Stimulated activated CD4-positive, alpha-beta T cell treated with anti-CD3 and anti-CD28 coated beads, Interleukin-4, amount 100 ng/mL, for 4 hours (primary cell): ENCODE measurements around the gene TMEM191B.
"Not testable (repeated sequence)": the region's sequence is repeated elsewhere in the genome, so short reads cannot be mapped to it uniquely, and the experiment has no call there.

Source experiments
- DNase-seq, 2 experiments: peaks; one replicate each; pipeline ENCODE4 v3.0.0-alpha.2; 2020

TMEM191B gene

DNA sequence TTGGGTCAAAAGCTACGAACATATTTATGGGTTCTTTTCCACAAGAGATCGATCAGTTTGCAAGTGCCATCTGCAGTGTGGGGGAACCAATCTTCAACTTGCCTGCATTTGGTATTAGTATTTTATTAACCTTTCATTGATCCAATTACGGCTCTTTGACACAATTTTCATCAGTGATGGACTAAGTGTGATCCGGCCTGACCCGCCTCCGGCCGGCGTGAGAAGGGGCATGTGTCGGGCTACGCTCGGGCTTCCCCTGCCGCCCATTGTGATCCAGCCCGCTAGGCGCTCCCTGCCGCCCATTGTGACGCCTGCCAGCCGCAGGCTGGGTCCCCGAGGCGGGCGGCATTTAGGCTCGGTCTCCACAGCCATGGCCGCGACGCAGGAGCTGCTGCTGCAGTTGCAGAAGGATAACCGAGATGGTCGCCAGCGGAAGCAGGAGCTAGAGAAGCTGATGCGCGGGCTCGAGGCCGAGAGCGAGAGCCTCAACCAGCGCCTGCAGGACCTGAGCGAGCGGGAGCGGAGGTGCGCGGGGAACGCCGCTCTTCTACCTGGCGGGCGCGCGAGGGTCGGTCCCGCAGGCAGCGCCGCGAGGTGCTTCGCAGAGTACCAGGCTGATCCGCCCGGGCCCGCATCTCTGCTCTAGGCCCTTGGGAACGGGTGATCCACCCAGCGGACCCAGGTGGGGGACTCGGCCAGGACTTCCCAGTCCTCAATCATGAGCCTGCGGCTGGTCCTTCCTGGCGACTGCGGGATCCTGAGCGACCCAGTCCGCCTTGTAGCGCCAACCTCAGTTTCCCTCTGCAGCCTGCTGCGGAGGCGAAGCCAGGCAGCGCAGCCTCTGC, at the start of gene TMEM191B:
TSS of gene TMEM191B (plus strand) at position 51 of the 845 bp plus-strand sequence. CDS start at position 230, 179 bp downstream.
- not testable (repeated sequence) for DNase-seq

DNA sequence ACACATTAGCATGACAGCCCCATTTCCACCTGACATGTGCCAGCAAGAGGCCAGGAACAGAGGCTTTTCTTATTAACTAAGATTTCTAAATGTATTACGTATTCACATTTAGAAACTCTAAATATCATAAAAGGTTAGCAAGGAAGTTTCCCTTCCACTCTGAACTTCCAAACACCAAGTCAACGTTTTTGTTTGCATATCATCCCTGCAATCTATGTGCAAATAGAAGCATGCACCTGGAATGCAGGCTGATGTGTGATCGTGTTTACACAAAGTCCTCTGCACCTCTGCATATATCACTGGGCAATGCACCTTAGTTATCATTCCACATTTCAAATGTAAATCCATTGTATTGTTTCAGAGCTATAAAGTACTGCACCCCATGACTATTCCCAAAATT, 31.4 kb upstream of the TMEM191B start:
- not testable (repeated sequence) for DNase-seq

DNA sequence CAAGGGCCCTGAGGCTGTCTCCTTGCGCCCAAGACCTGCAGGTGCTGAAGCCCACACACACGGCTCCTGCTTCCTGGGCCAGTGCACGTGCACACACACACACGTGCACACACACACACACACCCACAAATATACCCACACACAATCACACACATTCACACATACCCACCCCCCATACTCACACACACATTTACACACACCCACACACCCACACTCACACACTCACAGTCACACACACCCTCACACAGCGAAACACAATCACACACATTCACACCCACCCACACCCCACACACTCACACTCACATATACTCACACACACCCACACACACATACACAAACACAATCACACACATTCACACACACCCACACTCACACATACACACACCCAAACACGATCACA, 16.3 kb upstream of the TMEM191B start:
- DNase-seq, result not testable (repeated sequence)

DNA sequence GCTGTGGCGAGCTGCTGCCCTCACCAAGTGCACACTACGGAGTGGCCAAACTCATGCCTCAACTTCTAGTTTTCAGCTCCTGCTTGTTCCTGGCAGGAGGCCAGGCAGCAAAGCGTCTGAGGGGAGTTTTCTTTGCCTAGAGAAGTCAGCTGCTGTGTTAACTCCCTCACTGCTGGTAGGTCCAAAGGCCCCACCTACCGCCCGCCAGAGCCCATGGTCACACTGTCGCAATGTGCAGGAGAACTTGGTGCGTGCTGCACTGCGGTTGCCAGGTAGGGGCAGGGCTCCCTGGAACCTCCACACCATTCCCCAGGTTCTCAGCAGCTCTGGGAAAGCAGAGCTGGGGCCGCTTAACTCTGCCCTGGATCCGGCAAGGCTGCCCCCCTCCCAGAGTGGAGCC, 15.2 kb upstream of the TMEM191B start:
- not testable (repeated sequence) for DNase-seq

DNA sequence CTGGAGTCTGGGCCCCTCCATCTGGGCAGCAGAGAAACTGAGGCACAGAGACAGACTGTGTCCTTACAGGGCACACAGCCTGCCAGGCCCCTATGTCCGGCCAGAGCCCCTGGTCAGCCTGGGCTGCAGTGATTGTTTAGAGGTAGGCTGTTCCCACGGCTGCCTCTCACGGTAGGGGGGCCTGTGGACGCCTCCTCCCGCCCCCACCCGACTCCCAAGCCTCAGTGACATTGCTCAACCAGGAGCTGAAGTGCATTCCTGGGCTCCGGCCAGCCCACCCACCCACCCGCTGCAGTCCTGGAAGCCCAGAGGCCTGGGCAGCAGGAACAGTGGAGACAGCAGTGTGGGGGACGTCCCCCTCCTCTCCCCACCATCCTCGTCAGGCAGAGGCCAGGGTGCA, 14.1 kb upstream of the TMEM191B start:
- not testable (repeated sequence) for DNase-seq

DNA sequence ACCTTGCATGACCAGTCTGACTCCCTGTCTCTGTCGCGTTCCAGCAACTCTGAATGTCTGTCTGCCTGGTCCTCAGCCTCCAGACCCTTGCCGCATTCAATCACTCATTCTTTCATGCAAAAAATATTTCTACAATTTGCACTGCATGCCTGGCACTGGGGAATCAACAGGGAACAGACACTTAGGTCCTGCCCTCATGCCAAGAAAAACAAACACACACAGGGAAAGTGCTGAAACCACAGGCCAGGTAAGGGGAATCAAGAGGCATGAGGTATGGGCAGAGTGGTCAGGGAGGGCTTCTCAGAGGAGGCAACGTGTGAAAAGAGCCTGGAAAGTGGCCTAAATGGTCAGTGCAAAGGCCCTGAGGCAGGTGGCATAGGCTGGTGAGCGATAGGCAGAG, 9.5 kb upstream of the TMEM191B start, which contains the start of gene GGTLC3:
TSS of gene GGTLC3 (minus strand) at position 101 of the 400 bp plus-strand sequence. CDS start 264 bp downstream, outside the sequence.
- not testable (repeated sequence) for DNase-seq

DNA sequence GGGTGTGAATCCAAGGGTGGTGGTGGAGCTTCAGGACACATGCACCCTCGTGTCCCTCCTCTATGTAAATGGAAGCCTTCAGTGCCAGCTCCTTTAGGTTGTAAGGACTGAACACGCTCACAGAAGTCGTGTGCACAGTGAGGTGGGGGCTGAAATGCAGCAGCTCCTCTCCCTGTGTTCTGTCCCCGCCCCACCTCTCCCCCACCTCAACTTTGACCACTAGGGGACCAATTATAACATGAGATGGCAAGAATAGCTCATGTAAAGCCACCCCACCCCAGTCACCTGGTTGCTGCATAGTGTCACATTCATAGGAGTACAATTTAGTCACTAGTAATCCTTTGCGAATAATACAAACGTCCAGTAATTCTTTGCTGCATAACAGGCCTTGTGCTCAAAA, 4.8 kb upstream of the TMEM191B start:
- not testable (repeated sequence) for DNase-seq

DNA sequence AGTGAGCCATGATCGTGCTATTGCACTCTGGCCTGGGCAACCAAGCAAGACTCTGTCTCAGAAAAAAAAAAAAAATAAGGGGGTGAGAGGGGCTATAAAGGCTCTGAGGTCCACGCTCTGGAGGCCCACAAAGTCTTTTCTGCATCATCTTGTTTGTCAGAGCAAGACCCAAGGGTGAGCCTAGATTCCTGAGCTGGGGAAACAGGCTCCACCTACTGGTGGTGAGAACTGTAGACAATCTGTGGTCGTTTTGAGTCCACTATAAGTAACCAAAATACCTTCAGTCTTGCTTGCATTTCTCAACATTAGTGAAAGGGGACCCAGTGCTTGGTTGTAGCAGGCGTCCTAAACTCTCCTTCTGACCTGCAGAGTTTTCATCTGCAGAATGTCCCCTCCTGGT, 4.3 kb upstream of the TMEM191B start:
- not testable (repeated sequence) for DNase-seq

DNA sequence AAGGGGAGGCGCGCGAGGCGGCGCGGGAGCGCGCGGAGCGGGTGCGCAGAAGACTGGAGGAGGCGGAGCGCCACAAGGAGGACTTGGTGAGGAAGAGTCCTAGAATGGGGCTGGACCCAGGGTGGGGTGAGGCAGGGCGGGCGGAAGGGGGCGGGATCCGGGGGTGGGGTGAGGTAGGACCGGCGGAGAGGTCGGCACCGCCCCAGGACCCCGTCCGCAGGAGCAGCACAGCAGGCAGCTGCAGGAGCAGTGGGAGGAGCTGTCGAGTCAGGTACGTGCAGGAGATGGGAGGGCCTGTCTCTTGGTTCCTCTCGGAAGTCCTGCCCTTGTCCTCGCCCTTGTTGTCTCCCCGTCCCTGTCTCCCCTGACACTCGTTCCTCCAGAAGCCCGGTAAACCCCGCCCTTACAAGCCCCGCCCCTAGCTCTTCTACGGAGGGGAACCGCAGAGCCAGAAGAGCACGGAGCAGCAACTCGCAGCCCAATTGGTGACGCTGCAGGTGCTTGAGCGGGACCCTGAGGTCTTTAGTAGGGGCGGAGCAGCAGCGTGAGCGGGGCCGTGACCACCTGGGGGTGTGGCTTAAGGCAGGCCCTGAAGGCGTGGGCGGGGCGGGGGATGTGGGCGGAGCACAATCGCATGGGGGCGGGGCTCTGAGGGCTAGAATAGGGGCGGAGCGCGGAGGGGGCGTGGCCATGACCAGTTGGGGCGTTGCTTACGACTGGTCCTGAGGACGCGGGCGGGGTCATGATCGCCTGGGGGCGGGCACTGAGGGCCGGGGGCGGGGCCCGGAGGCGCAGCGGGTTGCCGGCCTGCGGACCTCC, 1.2 kb downstream of the TMEM191B start:
- peak; percentile 90 to 93 for DNase-seq

DNA sequence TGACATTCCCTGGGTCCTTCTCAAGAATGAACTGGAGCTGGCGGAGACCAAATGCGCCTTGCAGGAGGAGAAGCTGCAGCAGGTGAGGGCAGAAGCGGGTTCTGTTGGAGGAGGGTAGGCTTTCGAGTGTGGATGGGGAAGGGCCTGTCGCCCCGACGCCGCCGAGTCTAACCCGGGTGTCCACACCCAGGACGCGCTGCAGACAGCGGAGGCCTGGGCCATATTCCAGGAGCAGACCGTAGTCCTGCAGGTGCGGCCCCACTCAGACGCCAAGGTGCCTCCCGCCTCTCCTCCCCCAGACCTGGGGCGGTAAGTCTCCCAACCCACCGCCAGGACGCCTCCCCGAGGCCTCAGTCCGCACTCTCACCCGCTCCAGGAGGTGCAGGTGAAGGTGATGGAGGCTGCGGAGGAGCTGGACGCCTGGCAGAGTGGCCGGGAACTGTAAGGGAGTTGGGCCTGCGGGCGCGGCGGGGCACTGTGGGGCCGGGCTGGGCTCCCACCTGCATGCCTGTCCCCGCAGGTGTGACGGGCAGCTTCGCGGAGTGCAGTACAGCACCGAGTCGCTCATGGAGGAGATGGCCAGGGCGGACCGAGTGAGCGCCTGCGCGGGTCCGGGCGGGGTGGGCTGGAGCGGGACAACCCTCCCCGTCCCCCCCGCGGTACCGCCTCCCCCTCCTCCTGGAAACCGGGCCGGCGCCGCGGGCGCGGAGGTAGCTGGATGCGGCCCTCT, 2.0 kb downstream of the TMEM191B start:
- not testable (repeated sequence) for DNase-seq

DNA sequence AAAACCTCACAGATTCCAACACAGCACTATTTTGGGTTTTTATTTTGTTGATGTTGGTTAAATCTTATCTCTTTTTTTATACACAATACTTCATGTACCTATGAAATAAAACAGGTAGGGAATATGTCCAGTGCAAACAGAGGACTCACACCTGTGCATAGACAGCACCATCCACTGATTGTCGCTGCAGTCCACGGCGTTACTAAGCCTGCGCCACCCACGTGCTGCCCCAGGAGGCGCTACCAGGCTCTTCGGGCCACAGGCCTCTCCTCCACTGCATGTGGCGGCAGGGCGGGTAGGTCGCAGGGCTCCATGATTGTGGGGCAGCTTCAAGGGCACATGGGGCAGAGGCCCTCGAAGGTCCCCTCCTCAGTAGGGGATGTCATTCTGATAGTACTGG, 6.0 kb downstream of the TMEM191B start:
- not testable (repeated sequence) for DNase-seq

DNA sequence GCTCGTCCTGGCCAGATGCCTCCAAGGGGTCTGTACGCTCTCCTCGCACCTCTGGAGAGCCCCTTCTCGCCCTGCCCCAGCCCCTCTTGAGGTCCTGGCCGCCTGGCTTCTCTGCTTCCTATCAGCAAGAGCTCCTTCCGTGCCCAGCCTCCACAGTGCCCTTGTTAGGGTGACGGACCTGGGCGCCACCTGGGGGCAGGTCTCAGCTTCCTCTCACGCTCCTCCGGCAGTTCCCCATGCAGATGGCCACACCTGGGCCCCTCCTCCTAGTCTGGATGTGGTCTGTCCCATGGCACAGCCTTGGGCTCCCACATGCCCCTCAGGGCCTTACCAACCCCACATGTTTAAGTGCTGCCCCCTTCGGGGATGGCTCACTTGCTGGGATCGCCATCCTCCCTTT, 6.7 kb downstream of the TMEM191B start:
- not testable (repeated sequence) for DNase-seq

DNA sequence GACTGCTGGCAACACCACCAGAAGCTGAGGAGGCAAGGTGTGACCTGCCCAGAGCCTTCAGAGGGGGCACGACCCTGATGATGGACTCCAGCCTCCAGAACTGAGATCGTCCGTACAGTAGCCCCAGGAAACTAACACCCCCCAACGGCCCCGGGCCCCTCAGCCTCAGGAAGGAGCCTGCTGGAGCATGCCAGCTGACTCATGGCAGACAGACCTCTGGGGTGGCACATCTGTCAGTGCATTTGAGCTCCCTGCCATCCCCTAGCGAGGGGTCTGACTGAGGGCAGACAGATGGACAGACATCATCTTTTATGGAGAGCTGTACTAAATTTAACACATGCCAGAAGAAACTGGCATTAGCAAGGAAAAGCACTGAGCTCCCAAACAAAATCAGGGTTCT, 12.4 kb downstream of the TMEM191B start:
- DNase-seq, result not testable (repeated sequence)

DNA sequence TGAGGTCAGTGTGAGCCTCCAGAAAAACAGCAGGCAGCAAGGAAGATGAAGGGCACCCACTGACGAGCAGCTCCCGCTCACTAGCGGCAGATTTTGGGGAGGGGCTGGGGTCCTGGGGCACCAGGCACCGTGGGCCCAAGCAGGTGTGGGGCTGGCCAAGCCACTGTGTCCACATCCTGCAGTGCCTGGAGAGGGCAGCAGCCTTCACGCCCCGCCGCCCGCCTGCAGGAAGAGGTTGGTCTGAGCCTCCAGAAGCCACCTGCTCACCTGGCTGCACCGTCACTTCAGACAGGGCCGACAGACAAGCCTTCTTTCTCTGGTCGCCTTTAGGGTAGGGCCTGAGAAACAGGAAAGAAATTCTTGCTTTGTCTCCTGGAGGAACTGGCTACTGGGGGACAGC, 15.8 kb downstream of the TMEM191B start:
- not testable (repeated sequence) for DNase-seq

DNA sequence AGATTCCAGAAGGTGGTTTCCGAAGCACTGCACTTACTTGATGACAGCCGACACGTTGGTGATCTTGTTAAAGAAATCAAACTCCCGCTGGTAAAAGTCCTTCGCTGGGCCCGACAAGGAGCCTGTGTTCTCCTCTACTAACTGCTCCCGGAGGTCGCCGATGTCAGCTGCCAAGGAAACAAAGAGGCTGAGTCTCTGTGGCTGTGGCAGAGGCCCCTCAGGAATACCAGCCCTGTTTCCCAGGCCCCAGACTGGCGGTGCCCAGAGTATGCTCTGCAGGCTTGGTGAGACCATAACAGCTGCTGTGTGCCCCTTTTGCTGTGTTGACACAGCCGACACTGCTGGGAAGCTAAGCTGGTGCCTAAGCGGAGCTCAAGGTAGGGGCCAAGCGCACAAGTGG, 17.0 kb downstream of the TMEM191B start:
- DNase-seq, result not testable (repeated sequence)

DNA sequence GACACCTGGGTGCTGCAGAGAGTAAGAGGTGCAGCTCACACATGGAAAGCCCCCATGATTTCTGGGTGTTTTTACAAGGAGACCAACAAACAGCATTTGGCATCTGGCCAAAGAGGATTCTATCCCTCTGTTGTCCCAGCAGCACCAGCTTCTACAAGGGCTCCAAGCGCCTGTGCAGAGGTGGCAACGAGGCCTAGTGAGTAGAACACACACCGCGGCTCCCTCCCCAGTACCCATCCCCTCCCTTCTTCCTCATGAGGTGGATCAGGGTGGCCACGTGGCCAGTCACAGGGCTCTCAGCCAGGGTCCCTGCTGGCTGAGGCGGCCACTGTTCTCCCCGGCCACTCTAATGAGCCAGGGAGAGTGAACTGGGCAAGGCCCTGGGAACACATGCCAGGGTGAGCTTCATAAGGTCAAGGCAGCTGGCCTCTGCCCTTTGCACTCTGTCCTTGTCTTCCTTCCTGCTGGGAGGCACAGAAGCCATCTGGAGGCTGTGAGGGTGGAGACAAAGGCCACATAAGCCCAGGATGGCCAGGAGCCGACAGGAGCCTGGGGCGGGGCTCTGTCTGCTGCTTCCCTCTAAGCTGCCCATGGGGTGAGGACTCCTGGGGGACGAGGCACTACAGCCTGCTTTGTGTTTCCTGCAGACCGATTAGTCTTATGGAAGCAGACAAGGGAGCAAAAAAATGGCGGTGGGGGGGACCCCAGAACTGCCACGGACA, 22.0 kb downstream of the TMEM191B start:
- not testable (repeated sequence) for DNase-seq

DNA sequence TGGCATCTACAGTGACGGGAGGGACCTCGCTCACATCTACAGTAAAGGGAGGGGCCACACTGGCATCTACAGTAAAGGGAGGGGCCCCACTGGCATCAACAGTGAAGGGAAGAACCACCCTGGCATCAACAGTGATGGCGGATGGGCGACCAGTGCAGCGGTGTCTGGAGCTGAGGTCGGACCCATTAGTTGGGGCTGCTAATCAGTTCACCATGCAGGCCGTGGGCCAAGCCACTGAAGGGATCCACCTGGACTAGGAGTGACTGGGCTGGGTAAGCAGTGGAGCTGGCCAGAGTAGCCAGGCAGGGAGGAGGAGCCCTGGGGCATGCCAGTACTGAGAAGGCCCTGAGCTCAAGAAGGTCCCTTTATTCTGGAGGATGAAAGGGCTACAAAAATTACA, 23.4 kb downstream of the TMEM191B start:
- not testable (repeated sequence) for DNase-seq

DNA sequence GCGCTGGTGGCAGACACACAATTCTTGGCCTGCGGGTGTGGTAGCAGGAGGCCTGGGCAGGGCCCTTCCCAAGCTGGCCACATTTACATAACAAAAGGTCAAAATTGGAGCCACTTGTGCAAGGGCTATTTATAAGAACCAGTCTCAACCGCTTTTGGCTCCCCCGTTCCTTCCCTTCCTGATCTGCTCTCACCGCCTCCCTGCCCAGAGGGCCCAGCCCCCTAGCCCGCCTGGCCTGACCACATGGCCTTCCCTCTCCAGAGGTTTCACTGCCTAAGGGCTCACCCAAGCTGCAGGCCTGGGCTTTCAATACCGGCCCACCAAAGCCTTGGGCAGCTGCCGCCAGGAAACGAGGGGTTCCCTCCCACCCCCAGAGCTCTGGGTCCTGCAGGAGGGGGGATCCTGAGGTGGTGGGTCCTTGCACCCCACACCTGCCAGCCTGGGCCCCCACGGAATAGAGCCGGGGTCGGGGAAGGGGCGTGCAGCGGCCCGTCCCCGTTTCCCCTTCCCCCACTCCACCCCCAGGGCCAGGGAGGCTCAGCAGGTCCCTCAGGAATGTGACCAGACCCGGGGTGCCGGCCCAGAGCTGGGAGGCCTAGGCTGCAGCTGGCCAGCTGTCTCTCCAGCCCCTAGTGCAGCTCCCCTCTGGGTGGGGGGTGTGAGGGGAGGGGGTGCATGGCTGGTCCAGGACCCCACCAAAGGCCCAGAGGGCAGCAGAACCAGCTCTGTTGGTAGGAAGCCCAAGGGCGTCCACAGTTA, 25.4 kb downstream of the TMEM191B start:
- DNase-seq, result not testable (repeated sequence)

DNA sequence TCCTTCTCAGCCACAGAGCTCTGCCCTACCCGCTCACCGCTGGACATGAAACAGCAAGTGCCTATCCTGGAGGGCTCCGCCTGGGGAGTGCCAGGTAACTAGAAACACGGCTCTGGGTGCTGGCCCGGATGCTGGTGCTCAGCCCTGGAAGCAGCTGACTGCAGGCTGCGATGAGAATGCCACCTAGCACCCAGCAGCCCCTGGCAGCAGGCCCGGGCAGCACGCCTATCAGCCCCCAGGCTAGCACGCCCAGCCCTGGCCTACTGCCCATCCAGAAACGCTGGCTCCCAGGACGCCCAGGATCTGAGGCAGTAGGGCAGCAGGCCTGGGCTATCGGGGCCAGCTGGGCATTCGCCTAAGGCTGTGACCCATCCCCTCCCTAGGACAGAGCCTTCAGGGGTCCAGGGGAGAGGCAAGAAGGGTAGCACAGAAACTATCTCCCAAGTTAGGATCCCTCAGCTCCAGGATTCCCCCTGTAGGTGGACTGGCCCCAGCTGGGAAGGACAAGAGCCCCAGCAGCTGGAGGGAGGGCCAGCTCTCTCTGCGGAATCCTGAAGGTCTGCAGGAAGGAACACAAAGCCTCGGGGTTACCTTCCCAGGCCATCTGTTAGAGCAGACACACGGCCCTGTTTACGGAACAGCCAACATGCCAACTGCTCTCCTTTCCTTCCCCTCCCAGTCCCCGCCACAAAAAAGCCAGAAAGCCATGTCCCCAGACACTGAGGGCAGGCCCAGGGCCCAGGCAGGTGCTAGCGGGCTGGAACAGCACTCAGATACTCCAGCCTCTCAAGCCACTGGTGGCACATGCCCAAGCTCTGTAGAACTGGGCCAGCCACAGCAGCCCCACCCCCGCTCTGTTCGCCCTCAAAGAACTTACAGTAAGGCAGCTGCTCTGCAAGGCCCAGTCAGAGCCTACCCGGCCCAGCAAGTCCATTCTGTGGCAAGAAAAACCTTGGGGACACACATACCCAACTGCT, 27.0 kb downstream of the TMEM191B start:
- not testable (repeated sequence) for DNase-seq

DNA sequence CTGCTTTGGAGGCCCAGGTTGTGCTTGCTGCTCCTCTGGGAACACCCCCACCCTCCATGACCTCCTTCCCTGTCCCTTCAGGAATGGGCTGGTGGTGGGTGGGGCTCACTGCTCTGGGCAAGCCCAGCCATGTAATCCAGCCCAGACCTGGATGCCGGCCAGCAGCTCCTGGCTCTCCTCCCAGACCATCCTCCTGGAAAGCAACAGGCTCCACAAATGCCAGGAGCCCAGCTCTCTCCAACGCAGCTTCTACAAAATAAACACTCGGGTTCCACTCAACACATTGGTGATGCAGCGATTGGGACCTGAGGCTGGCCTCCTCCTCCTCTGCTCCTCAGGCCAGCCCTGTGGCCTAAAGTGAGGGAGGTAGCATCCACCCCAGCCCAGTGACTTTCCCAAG, 30.9 kb downstream of the TMEM191B start:
- not testable (repeated sequence) for DNase-seq
